SK-N-SH treated with all-trans-retinoic acid at 6 μM for 48 hours (cell line): Measurements from ENCODE around the gene OR5K4.
"Not testable (repeated sequence)": the region's sequence is repeated elsewhere in the genome, so short reads cannot be mapped to it uniquely, and the experiment has no call there.

Experiments used
- ATAC-seq: fragments of 200-7000 bp; cut with Tn5 transposase; 3 replicates; pipeline ENCODE4 v1.9.1; 2020; ENCODE audit warnings: mild to moderate bottlenecking, moderate library complexity
- ARNTL ChIP-seq: fragments of 450-650 bp; formaldehyde crosslinking; IDR thresholded peaks from 2 replicates; pipeline ENCODE4 v1.5.0; 2020; ENCODE audit warnings: low read depth, mild to moderate bottlenecking, moderate library complexity, borderline replicate concordance
- BACH2 ChIP-seq: fragments of 250-450 bp; sonication (Bioruptor Pico); IDR thresholded peaks from 2 replicates; pipeline ENCODE4 v1.9.0; 2021; ENCODE audit warnings: mild to moderate bottlenecking, borderline replicate concordance
- CSDC2 ChIP-seq: fragments of 250-450 bp; sonication (Bioruptor Pico); IDR thresholded peaks from 2 replicates; pipeline ENCODE4 v1.5.0; 2020; ENCODE audit warnings: mild to moderate bottlenecking, moderate library complexity
- ESRRG ChIP-seq: fragments of 250-450 bp; sonication (Bioruptor Pico); IDR thresholded peaks from 2 replicates; pipeline ENCODE4 v1.6.1; 2021; ENCODE audit warnings: mild to moderate bottlenecking
- GLIS3 ChIP-seq: fragments of 250-450 bp; sonication (Bioruptor Pico); IDR thresholded peaks from 2 replicates; pipeline ENCODE4 v1.5.0; 2020; ENCODE audit warnings: mild to moderate bottlenecking, moderate library complexity
- ISL1 ChIP-seq: fragments of 250-450 bp; sonication (Bioruptor Pico); IDR thresholded peaks from 2 replicates; pipeline ENCODE4 v2.1.2; 2022; ENCODE audit warnings: mild to moderate bottlenecking, moderate library complexity
- OSR1 ChIP-seq: fragments of 250-450 bp; sonication (Bioruptor Pico); IDR thresholded peaks from 2 replicates; pipeline ENCODE4 v1.8.0; 2022; ENCODE audit warnings: moderate library complexity, mild to moderate bottlenecking, inconsistent platforms
- PPARA ChIP-seq: fragments of 250-450 bp; sonication (Bioruptor Pico); IDR thresholded peaks from 2 replicates; pipeline ENCODE4 v1.5.0; 2020; ENCODE audit warnings: mild to moderate bottlenecking, borderline replicate concordance
- RARB ChIP-seq: fragments of 250-450 bp; sonication (Bioruptor Pico); IDR thresholded peaks from 2 replicates; pipeline ENCODE4 v1.8.0; 2021; ENCODE audit warnings: mild to moderate bottlenecking, moderate library complexity
- SNAI2 ChIP-seq: fragments of 250-450 bp; sonication (Bioruptor Pico); IDR thresholded peaks from 2 replicates; pipeline ENCODE4 v1.5.0; 2020; ENCODE audit warnings: mild to moderate bottlenecking, moderate library complexity
- TCF4 ChIP-seq: fragments of 250-450 bp; sonication (Bioruptor Pico); IDR thresholded peaks from 2 replicates; pipeline ENCODE4 v1.8.0; 2021; ENCODE audit warnings: mild to moderate bottlenecking, moderate library complexity, borderline replicate concordance
- TOX ChIP-seq: fragments of 250-450 bp; sonication (Bioruptor Pico); IDR thresholded peaks from 2 replicates; pipeline ENCODE4 v1.8.0; 2021; ENCODE audit warnings: mild to moderate bottlenecking, moderate library complexity, borderline replicate concordance
- ZC3H10 ChIP-seq: fragments of 250-450 bp; sonication (Bioruptor Pico); IDR thresholded peaks from 2 replicates; pipeline ENCODE4 v1.5.1; 2021; ENCODE audit warnings: mild to moderate bottlenecking, moderate library complexity
- ZFP3 ChIP-seq: fragments of 250-450 bp; sonication (Bioruptor Pico); IDR thresholded peaks from 2 replicates; pipeline ENCODE4 v1.5.0; 2020; ENCODE audit warnings: mild to moderate bottlenecking, moderate library complexity
- ZFP30 ChIP-seq: fragments of 450-650 bp; formaldehyde crosslinking; IDR thresholded peaks from 2 replicates; pipeline ENCODE4 v1.5.0; 2022; ENCODE audit warnings: mild to moderate bottlenecking, moderate library complexity
- ZNF565 ChIP-seq: fragments of 450-650 bp; formaldehyde crosslinking; conservative IDR thresholded peaks from 2 replicates; pipeline ENCODE4 v1.5.0; 2020; ENCODE audit warnings: low read depth, mild to moderate bottlenecking, moderate library complexity
- ZNF70 ChIP-seq: fragments of 450-650 bp; formaldehyde crosslinking; IDR thresholded peaks from 2 replicates; pipeline ENCODE4 v1.5.0; 2020; ENCODE audit warnings: mild to moderate bottlenecking, moderate library complexity
- ZNF8 ChIP-seq: fragments of 450-650 bp; formaldehyde crosslinking; IDR thresholded peaks from 2 replicates; pipeline ENCODE4 v1.5.0; 2020; ENCODE audit warnings: mild to moderate bottlenecking, moderate library complexity
- TF ChIP-seq, protein P1 (sequence below): fragments of 250-450 bp; sonication (Bioruptor Pico); IDR thresholded peaks from 2 replicates; pipeline ENCODE4 v1.5.1; 2020; ENCODE audit warnings: low read depth, mild to moderate bottlenecking, moderate library complexity
- TF ChIP-seq, protein P2 (sequence below): fragments of 250-450 bp; sonication (Bioruptor Pico); IDR thresholded peaks from 2 replicates; pipeline ENCODE4 v1.5.0; 2020; ENCODE audit warnings: mild to moderate bottlenecking, moderate library complexity
- TF ChIP-seq, protein P3 (sequence below): fragments of 250-450 bp; sonication (Bioruptor Pico); IDR thresholded peaks from 2 replicates; pipeline ENCODE4 v1.8.0; 2020; ENCODE audit warnings: mild to moderate bottlenecking, moderate library complexity, borderline replicate concordance
- TF ChIP-seq, protein P4 (sequence below): fragments of 250-450 bp; sonication (Bioruptor Pico); IDR thresholded peaks from 2 replicates; pipeline ENCODE4 v1.8.0; 2021; ENCODE audit warnings: low read depth, mild to moderate bottlenecking, moderate library complexity, borderline replicate concordance

OR5K4 gene

DNA sequence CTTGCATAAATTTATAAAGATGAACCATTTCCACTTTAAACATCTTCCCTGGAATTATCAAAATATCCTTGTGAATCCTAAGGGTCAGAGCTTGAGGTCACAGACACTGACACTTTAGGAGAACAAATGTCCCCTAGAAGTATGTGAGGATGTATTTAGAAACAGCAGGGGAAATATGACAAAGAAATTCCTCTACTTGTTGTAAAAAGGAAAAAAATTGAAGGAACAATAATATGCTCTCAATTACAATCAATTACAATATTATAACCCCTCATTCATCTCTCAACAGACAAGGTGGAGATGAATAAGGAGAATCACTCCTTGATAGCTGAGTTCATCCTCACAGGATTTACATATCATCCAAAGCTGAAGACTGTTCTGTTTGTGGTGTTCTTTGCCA is 36.7 kb downstream of the OR5K4 start, which contains the start of gene OR5K3:
Gene OR5K3 (plus strand): TSS at position 301 of the 400 bp plus-strand sequence. CDS start 0 bp downstream, at position 301.
- ATAC-seq, result no peak
- TF ChIP-seq TOX, result no peak
- TF ChIP-seq ZC3H10 (CRISPR knock-in tag), result no peak
- TF ChIP-seq ARNTL (CRISPR knock-in tag), result no peak
- TF ChIP-seq ZNF565 (CRISPR knock-in tag), result no peak
- no peak for TF ChIP-seq RARB (CRISPR knock-in tag)
- TF ChIP-seq, protein P1, sequence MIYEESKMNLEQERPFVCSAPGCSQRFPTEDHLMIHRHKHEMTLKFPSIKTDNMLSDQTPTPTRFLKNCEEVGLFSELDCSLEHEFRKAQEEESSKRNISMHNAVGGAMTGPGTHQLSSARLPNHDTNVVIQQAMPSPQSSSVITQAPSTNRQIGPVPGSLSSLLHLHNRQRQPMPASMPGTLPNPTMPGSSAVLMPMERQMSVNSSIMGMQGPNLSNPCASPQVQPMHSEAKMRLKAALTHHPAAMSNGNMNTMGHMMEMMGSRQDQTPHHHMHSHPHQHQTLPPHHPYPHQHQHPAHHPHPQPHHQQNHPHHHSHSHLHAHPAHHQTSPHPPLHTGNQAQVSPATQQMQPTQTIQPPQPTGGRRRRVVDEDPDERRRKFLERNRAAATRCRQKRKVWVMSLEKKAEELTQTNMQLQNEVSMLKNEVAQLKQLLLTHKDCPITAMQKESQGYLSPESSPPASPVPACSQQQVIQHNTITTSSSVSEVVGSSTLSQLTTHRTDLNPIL (CRISPR knock-in tag), result no peak
- TF ChIP-seq ESRRG (CRISPR knock-in tag), result no peak
- no peak for TF ChIP-seq ZNF70 (CRISPR knock-in tag)
- TF ChIP-seq GLIS3 (CRISPR knock-in tag), result no peak
- TF ChIP-seq ZFP3 (CRISPR knock-in tag), result no peak
- TF ChIP-seq ISL1, result no peak
- no peak for TF ChIP-seq BACH2 (CRISPR knock-in tag)
- no peak for TF ChIP-seq TCF4 (CRISPR knock-in tag)
- TF ChIP-seq ZFP30, result no peak
- TF ChIP-seq CSDC2 (CRISPR knock-in tag), result no peak
- TF ChIP-seq, protein P2, sequence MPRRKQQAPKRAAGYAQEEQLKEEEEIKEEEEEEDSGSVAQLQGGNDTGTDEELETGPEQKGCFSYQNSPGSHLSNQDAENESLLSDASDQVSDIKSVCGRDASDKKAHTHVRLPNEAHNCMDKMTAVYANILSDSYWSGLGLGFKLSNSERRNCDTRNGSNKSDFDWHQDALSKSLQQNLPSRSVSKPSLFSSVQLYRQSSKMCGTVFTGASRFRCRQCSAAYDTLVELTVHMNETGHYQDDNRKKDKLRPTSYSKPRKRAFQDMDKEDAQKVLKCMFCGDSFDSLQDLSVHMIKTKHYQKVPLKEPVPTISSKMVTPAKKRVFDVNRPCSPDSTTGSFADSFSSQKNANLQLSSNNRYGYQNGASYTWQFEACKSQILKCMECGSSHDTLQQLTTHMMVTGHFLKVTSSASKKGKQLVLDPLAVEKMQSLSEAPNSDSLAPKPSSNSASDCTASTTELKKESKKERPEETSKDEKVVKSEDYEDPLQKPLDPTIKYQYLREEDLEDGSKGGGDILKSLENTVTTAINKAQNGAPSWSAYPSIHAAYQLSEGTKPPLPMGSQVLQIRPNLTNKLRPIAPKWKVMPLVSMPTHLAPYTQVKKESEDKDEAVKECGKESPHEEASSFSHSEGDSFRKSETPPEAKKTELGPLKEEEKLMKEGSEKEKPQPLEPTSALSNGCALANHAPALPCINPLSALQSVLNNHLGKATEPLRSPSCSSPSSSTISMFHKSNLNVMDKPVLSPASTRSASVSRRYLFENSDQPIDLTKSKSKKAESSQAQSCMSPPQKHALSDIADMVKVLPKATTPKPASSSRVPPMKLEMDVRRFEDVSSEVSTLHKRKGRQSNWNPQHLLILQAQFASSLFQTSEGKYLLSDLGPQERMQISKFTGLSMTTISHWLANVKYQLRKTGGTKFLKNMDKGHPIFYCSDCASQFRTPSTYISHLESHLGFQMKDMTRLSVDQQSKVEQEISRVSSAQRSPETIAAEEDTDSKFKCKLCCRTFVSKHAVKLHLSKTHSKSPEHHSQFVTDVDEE (CRISPR knock-in tag), result no peak
- no peak for TF ChIP-seq OSR1 (CRISPR knock-in tag)
- TF ChIP-seq ZNF8 (CRISPR knock-in tag), result no peak
- no peak for TF ChIP-seq SNAI2 (CRISPR knock-in tag)
- no peak for TF ChIP-seq PPARA (CRISPR knock-in tag)

DNA sequence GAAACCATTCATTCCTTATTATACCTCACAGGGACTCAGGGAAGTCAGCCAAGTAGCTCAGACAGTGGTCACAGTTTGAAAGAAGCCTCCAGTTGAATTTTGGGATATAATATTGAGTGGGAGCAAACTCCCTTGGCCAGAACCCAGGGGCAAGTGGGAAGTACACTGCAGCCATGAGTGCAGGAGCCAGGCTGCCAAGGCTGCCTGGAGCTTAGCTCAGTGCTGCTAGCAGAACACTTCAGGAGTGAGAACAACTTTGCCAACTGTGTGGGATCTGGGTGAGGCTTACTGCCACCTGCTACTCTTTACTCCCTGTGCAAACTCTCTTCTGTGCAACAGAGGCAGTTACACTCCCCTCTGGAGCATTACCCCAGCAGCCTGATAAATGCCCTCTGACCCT is 41.4 kb downstream of the OR5K4 start:
- ATAC-seq, result no peak
- no peak for TF ChIP-seq ZNF8 (CRISPR knock-in tag)
- TF ChIP-seq ZFP3 (CRISPR knock-in tag), result no peak
- TF ChIP-seq ISL1, result no peak
- TF ChIP-seq ZNF565 (CRISPR knock-in tag), result no peak
- TF ChIP-seq, protein P2 (CRISPR knock-in tag), result no peak
- TF ChIP-seq, protein P3, sequence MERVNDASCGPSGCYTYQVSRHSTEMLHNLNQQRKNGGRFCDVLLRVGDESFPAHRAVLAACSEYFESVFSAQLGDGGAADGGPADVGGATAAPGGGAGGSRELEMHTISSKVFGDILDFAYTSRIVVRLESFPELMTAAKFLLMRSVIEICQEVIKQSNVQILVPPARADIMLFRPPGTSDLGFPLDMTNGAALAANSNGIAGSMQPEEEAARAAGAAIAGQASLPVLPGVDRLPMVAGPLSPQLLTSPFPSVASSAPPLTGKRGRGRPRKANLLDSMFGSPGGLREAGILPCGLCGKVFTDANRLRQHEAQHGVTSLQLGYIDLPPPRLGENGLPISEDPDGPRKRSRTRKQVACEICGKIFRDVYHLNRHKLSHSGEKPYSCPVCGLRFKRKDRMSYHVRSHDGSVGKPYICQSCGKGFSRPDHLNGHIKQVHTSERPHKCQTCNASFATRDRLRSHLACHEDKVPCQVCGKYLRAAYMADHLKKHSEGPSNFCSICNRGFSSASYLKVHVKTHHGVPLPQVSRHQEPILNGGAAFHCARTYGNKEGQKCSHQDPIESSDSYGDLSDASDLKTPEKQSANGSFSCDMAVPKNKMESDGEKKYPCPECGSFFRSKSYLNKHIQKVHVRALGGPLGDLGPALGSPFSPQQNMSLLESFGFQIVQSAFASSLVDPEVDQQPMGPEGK, result no peak
- no peak for TF ChIP-seq ZC3H10 (CRISPR knock-in tag)
- TF ChIP-seq TCF4 (CRISPR knock-in tag), result no peak
- TF ChIP-seq ZNF70 (CRISPR knock-in tag), result no peak
- TF ChIP-seq ZFP30, result no peak
- TF ChIP-seq OSR1 (CRISPR knock-in tag), result no peak
- TF ChIP-seq, protein P4, sequence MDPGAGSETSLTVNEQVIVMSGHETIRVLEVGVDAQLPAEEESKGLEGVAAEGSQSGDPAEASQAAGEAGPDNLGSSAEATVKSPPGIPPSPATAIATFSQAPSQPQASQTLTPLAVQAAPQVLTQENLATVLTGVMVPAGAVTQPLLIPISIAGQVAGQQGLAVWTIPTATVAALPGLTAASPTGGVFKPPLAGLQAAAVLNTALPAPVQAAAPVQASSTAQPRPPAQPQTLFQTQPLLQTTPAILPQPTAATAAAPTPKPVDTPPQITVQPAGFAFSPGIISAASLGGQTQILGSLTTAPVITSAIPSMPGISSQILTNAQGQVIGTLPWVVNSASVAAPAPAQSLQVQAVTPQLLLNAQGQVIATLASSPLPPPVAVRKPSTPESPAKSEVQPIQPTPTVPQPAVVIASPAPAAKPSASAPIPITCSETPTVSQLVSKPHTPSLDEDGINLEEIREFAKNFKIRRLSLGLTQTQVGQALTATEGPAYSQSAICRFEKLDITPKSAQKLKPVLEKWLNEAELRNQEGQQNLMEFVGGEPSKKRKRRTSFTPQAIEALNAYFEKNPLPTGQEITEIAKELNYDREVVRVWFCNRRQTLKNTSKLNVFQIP (CRISPR knock-in tag), result no peak

DNA sequence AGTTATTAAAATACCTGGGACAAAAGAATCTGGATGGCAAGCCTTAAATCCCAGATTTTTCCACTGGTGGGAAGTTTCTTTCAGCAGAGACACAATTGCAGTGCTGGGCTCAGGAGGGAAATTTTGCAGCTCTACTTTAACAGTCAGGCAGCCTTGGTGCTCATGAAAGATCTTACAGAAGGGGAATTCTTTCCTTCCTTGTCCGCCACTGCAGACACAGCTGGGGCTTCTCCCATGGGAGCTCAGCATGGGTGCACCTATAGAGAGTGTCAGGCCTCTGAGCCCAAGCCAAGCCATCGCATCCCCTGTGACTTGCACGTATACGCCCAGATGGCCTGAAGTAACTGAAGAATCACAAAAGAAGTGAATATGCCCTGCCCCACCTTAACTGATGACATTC is 42.8 kb downstream of the OR5K4 start:
- ATAC-seq, result not testable (repeated sequence)
